Measurements from ENCODE around the gene MYBBP1A. TPM values are rescaled to one million over a fixed set of nuclear protein-coding genes. Genes with fewer than 3 reads are reported as not detected.

Gene MYBBP1A
- total and polyA plus RNA-seq, 9 of the 15 experiments (the other 6 are each of a cell fraction or from before 2014, with no cell fraction given) = 2.0 to 114 (median 47.2) TPM

DNA sequence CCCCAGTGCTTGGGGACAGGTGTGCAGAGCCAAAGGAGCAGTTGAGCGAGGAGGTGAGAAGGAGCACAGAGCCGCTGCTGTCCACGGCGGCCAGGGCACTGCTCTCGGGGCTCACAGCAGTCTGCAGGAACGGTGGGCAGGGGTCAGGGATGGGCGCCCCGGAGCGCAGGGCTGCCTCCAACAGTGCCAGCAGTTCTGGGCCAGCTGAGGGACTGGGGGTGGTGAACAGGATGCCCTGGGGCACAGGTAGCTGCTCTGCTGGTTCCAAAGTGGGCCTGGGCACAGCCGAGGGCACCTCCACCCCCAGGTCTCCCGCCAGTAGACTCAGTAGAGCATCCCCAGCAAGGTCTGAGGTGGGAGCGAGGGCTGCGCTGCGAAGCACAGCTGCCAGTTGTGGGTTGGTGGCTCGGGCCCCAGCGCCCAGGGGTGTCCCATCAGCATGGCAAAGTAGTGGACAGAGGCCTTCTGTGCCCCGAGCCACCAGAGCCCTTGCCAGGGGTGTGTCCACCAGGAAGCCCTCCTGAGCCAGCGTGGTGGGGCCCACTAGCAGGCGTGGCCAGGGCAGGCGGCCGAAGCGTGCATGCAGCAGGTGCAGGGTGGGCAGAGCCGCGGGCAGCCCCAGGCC, 3.3 kb upstream of the MYBBP1A start (continued):
- TF ChIP-seq, protein P1, sequence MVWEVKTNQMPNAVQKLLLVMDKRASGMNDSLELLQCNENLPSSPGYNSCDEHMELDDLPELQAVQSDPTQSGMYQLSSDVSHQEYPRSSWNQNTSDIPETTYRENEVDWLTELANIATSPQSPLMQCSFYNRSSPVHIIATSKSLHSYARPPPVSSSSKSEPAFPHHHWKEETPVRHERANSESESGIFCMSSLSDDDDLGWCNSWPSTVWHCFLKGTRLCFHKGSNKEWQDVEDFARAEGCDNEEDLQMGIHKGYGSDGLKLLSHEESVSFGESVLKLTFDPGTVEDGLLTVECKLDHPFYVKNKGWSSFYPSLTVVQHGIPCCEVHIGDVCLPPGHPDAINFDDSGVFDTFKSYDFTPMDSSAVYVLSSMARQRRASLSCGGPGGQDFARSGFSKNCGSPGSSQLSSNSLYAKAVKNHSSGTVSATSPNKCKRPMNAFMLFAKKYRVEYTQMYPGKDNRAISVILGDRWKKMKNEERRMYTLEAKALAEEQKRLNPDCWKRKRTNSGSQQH (CRISPR knock-in tag; IDR thresholded peaks at IDR 0.05) = no peak
- no peak for TF ChIP-seq ZNF408 (CRISPR knock-in tag; IDR thresholded peaks at IDR 0.05; ENCODE audit: low read depth)
- no peak for TF ChIP-seq POU5F1 (IDR thresholded peaks at IDR 0.05; ENCODE audit: borderline replicate concordance, low read depth, low read length, partially characterized antibody)
- no peak for TF ChIP-seq ZNF165 (CRISPR knock-in tag; IDR thresholded peaks at IDR 0.05; ENCODE audit: borderline replicate concordance)
- TF ChIP-seq ILK (tag; IDR thresholded peaks at IDR 0.05; ENCODE audit: borderline replicate concordance, low read depth) = no peak
- TF ChIP-seq NFIC (IDR thresholded peaks at IDR 0.05) = no peak
- TF ChIP-seq CHD4 (IDR thresholded peaks at IDR 0.05; ENCODE audit: insufficient read depth, insufficient replicate concordance, low read depth, low read length, poor library complexity, severe bottlenecking) = no peak

DNA sequence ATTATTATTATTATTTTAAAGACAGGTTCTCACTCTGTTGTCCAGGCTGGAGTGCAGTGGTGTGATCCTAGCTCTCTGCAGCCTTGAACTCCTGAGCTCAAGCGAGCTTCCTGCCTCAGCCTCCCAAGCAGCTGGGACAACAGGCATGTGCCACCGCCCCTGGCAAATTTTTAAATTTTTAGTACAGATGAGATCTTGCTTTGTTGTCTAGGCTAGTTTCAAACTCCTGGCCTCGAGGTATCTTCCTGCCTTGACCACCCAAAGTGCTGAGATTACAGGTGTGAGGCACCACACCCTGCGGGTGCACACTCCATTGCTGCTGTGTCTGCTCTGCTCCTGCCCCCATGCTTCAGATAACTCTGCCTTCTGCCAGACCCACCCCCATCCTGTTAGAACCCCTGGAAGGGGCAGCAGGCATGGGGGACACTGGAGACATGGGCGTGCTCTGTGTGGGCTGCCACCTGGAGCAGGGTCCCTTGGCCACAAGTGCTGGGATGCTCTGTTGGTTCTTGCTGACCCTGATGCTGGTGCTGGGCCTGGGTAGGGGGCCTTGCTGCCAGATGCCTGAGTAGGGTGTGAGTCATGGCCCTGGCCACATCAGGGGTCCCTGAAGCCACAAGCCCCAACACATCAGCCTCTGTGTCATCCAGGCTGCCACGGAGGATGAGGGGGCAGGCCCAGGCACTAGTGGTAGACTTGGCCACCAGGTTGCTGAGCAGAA, 2.6 kb upstream of the MYBBP1A start:
- intact Hi-C loops (cut with micrococcal nuclease) (no loop called here), in situ Hi-C loops (cut with MboI) (no loop called here)
- peaks cover 29% of the 10 kb centered on the region for H3K79me2 ChIP-seq (ENCODE audit: control insufficient read depth, insufficient read depth, low read length)
- no peak for TF ChIP-seq HDAC6 (IDR thresholded peaks at IDR 0.05; ENCODE audit: low read depth, low read length)
- TF ChIP-seq ILF3 (IDR thresholded peaks at IDR 0.05; ENCODE audit: borderline replicate concordance) = no peak
- TF ChIP-seq IRF2 (CRISPR knock-in tag; IDR thresholded peaks at IDR 0.05) = no peak
- no peak for TF ChIP-seq ETV6 (IDR thresholded peaks at IDR 0.05; ENCODE audit: borderline replicate concordance in 1 of 2, low read depth in 2 of 2, low read length in 1 of 2)
- TF ChIP-seq ETV6 (CRISPR knock-in tag; IDR thresholded peaks at IDR 0.05; ENCODE audit: borderline replicate concordance) = no peak
- H3K4me3 ChIP-seq = no peak overlapping the region
- H3K27me3 ChIP-seq (ENCODE audit: control insufficient read depth in 2 of 2, insufficient read depth in 2 of 2, low read length in 2 of 2) = no peaks in the 10 kb centered on the region
- no peak overlapping the region for H3K9ac ChIP-seq (ENCODE audit: insufficient read depth in 1 of 2, low read depth in 2 of 2, low read length in 2 of 2)
- peaks cover 3 to 26% of the 10 kb centered on the region in 2 experiments; a peak in 4 of 5 replicates for H3K4me1 ChIP-seq (replicated peaks in 1 of 2; ENCODE audit: control insufficient read depth in 2 of 2, insufficient read depth in 2 of 2, low read length in 2 of 2)
- 56% methylated on average over 4 of the region's 6 CpGs for WGBS (ENCODE audit: insufficient coverage, low coverage, missing lambda C conversion rate)
- no peak overlapping the region for H3K27ac ChIP-seq (ENCODE audit: extremely low read depth, low read depth, low read length)
- H2AFZ ChIP-seq (ENCODE audit: low read depth, low read length) = no peak overlapping the region
- CTCF ChIA-PET (ENCODE audit: low intra/inter-chr PET ratio) = no interaction called here
- ATAC-seq (no peak), FAIRE-seq (no peak), DNase-seq (ENCODE audit: extremely low read depth in 1 of 4, low spot score in 3 of 4) (no peak)
- no peaks in the 10 kb centered on the region for H4K20me1 ChIP-seq (replicated peaks; ENCODE audit: control insufficient read depth, insufficient read depth, low read length)
- BruUV-seq (replicated peaks) = no TSS peak
- POLR2A ChIA-PET = no interaction called here
- H3K9me3 ChIP-seq (replicated peaks; ENCODE audit: control insufficient read depth, insufficient read depth, low read depth, low read length) = no peaks in the 10 kb centered on the region
- H3K36me3 ChIP-seq (ENCODE audit: control insufficient read depth, insufficient read depth, low read length) = peaks cover 14% of the 10 kb centered on the region; the same call in 1 of the 3 replicates
- no peaks in the 10 kb centered on the region for H3K9me1 ChIP-seq (ENCODE audit: control insufficient read depth, insufficient read depth, low read length)
- no peak overlapping the region for H3K4me2 ChIP-seq (ENCODE audit: insufficient read depth, low read length)

All from K562 (cell line).